WI38 (cell line): ENCODE data around the gene NFASC.

ENCODE experiments used
- H3K4me3 ChIP-seq: 2 replicates; pipeline ENCODE4 v1.5.1; 2011; ENCODE audit warnings: low read depth, mild to moderate bottlenecking, control low read depth, low read length
- TF ChIP-seq, protein P1 (sequence below): IDR thresholded peaks from 2 replicates; pipeline ENCODE4 v1.5.1; 2012; ENCODE audit warnings: low read depth, mild to moderate bottlenecking, control low read depth, low read length

NFASC gene

DNA sequence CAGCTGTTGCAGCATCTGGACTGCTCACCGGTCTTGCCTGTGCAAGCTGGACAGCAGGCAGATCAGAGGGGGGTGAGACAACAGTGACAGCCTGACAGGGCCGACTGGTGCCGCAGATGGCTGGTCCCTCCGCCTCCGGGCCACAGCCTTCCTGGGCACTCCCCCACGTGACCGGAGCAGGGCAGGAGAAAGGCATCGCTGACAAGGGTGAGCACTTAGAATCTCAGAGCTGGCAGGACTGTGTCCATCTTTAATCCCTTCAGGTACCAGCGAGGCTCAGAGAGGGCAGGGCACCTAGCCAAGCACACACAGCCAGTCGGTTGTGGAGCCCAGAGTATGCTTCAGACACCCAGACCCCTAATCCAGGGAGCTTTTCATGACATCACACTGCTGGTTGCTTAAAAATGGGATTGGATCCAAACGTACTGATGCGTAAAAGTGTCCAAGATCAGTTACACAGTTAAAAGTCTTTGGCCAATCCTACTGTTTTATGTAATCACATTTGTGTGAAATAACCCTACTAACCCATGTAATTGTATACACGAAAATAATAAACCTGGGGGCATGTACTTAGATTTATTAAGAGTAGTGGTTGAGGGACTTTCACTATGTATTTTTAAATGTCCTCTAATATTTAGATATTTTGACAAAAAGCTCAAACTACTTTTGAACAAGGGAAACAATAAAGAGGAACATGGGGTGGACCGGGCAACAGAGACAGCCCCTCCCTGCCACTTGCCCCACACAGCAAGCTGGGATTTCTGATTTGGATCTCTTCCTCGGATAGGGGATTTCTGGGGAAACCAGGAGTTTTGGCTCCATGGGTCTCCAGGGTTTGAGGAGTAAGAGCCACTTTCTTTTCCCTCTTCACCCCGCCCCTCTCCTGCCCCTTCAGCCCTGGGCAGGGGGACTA is 171.6 kb downstream of the NFASC start:
- TF ChIP-seq, protein P1, sequence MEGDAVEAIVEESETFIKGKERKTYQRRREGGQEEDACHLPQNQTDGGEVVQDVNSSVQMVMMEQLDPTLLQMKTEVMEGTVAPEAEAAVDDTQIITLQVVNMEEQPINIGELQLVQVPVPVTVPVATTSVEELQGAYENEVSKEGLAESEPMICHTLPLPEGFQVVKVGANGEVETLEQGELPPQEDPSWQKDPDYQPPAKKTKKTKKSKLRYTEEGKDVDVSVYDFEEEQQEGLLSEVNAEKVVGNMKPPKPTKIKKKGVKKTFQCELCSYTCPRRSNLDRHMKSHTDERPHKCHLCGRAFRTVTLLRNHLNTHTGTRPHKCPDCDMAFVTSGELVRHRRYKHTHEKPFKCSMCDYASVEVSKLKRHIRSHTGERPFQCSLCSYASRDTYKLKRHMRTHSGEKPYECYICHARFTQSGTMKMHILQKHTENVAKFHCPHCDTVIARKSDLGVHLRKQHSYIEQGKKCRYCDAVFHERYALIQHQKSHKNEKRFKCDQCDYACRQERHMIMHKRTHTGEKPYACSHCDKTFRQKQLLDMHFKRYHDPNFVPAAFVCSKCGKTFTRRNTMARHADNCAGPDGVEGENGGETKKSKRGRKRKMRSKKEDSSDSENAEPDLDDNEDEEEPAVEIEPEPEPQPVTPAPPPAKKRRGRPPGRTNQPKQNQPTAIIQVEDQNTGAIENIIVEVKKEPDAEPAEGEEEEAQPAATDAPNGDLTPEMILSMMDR = no peak
- H3K4me3 ChIP-seq = no peak overlapping the region

DNA sequence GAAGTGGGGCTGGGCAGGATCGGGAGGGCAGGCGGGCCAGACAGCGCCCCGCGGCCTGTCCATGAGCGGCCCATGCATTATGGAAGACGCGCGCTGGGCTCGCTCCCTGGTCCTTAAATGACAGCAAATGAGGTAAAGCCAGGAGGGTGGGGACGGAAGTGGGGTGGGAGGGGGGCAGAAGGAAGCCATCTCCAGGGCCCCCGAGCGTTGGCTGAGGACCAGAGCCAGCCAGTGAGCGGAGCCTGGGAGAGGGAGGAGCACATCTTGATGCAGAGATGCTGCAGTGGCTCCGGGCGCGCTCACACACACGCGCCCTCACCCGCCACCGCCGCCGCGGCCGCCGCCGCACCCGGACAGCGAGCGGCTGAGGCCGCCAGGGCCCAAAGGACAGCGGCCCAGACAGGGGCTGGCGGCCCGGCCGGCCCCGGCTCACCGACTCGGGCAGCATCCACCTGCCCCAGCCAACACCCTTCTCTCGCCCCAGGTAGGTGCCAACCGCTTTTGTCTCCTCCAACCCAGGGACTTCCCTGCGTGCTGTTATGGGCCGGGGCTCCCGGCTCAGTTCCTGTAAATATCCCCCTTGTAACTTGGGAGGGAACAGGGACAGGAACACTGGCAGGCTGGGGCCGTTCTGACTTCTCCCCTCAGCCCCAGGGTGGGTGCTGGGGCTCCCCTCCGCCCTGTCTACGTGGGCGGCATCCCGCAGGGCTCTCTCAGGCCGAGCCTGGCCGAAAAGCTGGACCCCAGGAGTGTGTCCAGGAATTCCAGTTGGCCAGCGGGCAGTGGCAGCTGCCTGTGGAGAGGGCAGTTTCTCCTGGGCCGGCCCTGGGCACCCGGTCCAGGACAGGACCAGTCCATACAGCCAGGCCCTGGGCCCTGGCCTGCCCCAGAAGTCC is 172.5 kb downstream of the NFASC start, which contains the start of gene CNTN2:
Gene CNTN2 (plus strand): TSS at position 302 of the 896 bp plus-strand sequence. CDS start 9,974 bp downstream, outside the sequence.
- no peak within 1 kb of the TSS for H3K4me3 ChIP-seq
- TF ChIP-seq, protein P1 = no peak

DNA sequence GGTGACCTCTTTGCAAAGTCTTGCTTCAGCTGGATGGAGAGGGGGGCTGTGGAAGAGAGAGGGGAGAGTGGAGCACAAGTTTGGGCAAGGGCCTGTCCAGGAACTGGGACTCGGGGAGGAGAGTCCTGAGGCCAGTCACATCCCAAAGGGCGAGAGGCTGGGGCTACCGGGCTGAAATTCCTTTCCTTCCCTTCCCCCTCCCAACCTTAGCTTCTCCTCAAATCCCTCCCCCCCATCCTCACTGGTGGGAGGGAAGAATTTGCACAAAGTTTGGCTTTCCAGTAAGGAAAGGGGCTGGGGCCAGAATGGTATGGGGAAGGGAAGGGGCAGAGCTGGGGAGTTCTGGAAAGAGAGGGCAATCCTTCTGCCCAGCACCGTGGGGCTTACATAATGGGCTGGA is 173.2 kb downstream of the NFASC start:
- TF ChIP-seq, protein P1 = no peak
- no peak overlapping the region for H3K4me3 ChIP-seq

DNA sequence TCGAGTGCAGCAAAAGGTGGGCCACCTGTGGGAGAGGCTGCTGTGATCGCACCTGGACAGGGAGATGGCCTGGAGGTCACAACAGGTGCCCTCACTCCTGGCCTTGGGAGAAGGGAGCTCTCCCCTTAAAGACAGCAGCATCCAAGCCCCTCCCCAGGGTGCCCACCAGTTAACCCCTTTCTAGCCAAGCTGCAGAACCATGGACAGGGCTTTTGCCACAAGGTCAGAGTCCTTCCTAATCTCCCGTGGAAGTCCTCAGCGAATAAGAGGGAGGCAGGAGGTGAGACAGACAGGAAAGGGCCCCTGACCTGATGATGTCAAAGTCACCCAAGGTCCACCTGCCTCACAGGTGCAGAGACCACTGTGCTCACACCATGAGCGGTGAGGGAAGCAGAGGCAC is 174.1 kb downstream of the NFASC start:
- TF ChIP-seq, protein P1 = no peak
- no peak overlapping the region for H3K4me3 ChIP-seq

DNA sequence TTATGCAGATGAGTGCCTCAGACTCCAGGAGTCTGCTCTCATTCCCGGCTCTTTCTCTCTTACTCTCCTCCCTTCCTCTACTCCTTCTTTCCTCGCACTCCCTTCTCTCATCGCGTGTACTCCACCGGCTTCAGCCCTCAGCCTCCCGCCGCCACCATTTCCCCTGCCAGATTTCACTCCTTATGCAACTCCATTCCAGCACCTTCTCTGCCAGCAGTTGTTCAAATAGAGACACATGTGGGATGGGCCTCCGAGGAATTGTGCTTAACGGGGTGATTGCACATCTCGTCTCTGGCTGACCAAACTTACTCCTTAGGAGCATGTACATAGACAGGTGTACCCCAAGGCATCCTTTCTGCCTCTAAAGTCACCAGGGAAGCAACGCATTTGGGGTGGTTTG is 174.5 kb downstream of the NFASC start:
- TF ChIP-seq, protein P1 = no peak
- H3K4me3 ChIP-seq = no peak overlapping the region

DNA sequence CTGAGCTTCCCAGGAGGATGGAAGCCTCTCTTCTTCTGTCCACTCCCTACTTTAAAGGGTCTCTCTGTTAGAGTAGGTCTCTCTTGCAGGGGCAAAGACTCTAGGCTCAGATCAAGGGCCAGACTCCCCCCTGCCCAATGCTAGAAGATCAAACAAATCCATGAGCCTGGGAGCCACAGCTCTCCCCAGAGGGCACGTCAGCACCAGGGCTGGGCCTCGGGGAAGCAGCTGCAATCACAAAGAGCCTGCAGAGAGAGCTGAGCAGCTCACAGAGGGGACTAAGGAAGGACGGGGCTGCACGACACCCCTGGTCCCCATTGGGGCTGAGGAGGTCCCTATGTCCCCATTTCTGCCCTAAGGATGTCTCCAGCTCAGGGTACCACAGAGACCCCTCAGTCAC is 176.2 kb downstream of the NFASC start:
- no peak overlapping the region for H3K4me3 ChIP-seq
- TF ChIP-seq, protein P1 = no peak
